HG02571 (cell line): Measurements from ENCODE around the gene DENND5A.

Source experiments
- ATAC-seq: cut with Tn5 transposase; IDR thresholded peaks from one replicate; pipeline ENCODE4 v1.9.1; 2021; ENCODE audit warnings: mild to moderate bottlenecking, moderate library complexity; ENCODE audit not compliant: unreplicated experiment

DENND5A gene

DNA sequence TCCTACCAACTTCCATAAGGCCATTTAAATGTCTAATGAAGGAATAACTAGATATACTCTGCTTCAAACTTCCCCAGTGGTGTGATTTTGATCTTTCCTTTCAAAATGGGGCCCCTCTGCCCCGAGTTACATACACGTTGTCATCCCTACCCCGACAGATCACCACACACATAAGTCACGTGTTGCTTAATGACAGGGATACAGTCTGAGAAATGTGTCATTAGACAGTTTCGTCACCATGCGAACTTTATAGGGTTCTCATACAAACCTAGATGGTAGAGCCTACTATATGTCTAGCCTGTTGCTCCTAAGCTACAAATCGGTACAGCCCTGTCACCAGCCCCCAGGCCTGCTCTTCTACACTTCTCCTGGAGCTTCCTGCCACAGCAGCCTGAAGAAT, 124.0 kb downstream of the DENND5A start:
- ATAC-seq: no peak

DNA sequence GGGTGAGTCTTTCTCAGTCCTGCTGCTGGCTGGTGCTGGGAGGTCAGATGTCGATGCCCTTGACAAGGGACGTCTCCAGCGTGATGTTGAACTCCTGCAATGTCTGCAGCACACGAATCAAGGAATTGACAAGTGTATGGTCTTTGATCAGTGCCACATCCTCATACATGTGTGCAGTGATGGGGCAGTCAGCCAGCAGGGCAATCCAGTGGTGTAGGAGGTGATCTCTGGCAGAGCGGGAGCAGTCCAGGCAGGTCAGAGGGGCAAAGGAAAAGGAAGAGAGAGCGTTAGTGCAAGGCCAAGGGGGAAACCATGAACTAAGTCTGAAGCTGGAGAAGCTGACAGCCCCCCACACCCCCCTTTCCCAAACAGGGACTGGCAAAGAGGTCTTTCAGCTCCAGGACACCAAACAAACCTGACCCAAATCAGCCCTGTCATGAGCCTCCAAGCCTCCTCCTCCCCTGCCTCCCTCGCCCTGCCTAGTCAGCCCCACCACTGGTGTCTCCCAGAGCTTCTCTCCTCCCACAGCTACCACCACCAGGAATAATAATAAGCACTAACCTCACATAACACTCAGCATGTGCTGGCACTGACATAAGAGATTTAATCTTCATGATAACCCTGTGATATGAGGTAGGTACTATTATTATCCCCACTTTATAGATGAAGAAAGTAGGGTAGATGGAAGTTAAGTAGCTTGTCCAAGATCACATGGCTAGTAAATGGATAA, 125.4 kb downstream of the DENND5A start:
- ATAC-seq: no peak

DNA sequence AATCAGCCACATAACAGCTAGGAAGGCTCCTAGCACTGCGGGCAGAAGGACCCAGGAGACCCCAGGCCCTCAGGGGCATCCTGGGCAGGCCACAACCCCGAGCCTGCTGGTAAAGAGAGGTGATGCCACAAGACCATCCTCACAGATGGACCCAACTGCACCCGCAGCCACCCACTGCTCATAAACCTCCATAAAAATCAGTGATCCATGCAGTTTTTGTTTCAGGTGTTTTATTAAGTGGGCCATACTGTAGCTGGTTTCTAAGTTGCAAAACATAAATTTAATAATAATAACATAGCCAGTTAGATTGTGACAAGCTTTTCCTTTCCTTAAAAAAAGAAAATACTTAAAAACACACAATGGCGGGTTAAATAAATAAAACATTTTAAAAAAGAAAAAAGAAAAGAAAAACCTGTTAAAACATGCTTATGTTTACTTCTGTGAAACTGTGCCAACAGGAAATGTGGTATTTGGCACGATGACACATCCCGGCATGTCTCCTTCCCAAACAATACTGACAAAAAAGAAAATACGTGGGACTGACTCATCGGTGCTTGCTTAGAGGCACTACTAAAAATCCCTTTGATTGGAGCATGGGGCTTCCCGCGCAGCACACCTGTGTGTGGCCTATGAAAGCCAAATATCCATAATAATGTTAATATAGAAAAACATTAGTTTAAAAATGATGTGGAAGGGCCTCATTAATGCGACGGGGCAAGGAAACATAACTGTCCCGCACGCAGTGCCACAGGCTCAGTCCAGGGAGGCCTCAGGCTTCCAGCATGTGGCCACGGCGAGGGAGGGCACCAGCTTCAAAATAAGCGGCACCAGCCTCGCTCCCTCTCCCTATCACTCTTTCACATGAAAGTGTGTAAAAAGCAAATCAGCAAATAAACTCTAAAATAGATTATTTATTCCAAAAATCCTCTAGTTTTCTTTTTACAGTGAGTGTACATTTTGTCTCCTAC, 126.3 kb downstream of the DENND5A start:
- ATAC-seq: no peak

DNA sequence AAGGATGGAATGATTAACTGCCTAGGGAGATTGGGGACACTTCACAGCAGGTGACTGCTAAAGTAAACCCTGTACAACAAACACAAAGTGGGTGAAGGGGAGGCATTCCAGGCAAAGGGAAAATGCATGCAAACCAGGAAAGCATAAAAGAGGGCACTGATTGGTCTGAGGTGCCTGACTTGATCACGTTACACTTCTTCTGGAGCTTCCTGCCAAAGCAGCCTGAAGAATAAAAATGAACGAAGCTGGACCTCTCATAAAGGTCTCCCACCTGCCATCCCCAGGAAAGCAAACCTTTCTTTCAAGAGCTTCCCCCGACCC, 127.1 kb downstream of the DENND5A start:
- no peak for ATAC-seq

DNA sequence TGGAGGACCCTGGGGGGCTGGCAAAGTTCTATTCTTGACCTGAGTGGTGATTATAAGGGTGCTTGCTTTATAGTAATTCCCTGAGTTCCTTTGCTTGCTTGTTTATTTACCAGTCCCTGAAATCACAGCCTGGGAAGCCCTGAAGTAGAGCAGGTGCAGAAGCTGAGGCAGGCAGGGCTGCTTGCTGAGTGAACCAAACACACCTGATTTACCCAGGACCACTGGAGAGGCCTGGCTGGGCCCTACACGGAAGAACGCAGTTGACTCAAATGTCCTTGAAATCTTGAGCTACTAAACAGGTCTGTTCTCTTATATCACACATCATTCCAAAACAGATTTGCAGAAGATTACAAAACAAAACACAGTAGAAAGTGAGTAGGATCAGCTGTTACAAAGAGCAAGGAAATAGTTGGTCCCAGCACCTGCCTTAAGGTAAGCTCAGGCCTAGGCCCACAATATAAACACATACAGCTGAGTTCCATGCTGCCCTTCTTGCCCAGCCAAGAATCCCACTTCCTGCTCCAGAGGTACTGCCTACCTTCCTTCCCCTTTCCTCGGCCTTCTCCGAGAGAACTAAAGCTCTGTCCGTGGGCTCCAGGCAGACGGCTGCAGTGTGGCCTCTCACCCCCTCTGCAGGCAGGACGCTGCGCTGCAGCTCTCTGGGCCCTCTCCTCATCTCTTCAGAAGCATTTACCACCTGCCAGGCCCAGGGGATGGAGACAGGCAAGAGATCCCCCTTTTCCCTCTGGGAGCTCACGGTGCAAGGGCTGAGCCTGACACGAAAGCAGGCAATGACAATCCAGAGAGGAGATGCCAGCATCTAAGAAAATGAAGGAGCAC, 127.6 kb downstream of the DENND5A start:
- ATAC-seq: peak; percentile 81

DNA sequence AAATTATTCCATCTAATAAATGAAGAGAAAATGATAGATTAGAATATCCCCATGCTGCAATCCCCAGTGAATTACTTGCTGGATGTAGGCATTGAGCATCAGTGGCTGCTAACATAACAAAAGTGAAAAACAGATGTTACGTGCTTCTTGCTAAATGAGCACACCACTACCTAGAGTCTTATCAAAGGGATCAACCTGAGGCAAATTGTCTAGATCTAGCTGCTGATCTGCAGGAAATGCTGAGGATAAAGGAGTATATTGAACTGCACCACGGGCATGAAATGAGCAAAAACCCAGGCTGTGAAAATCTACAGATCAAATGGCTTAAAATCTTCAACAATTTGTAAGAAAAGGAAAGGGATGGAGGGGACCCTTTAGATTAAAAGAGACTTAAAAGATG, 128.4 kb downstream of the DENND5A start:
- no peak for ATAC-seq

DNA sequence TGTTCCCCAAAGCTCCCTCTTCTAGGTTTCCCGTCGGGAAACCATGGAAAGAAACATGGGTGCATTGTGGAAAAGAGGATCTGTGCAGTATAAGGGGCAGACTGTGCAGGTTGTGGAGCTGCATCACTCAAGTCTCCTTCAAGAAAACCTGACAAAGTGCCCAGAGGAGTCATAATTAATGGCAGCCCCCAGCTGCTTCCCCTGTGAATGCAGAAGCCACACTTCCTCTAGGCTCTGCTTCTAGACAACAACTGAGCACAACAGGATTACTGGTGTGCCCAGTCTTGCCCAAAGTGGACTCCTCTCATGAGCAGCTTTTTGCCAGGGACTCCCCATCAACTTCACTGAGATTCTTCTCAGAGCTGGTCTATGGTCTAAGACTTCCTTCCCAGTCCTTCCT, 131.2 kb downstream of the DENND5A start:
- ATAC-seq: no peak

DNA sequence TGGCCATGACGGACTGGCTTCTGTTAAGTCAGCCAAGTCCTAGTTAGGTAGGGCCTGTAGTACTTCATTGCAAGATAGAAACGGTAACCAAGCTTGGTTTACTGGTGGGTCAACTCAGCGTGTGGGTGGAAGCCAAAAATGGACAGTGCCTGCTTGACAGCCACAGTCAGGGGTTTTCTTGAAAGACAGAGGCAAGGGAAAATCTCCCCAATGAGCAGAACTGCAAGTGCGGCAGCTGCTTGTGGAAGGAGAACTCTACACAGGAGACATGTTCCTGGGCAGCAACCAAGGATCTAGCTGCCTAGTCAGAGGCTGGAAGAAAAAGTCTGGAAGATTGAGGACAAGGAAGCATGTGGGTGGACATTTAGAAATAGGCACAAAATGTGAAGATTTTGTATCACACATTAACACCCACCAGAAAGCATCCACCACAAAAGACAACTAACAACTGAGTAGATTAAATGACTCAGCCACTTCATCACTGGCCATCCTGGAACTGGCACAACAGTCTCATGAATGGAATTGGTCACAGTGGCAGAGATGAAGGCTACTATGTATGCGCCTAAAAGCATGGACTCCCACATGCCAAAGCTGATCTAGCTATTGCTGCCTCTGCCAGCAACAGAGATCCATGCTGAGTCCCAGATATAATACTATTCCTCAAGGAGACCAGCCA, 132.8 kb downstream of the DENND5A start:
- ATAC-seq: no peak

DNA sequence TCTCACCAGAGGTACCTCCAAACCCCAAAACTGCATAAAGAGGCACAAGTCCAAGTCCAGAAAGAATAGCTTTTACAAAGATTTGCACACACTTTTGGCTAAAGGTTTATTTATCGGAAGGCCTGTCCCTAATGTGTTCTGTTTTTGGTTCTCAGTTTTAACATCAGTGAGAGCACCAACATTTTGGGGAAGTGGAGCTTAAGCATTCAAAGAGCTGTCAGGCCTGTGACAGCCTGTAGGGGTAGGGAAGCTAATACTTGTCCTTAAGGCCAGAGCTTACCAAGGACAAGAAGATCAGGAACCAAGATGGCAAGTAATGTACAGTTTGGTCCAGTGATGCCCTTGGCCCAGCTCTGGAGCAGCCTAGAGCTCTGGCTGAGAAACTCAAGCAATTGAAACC, 134.9 kb downstream of the DENND5A start:
- no peak for ATAC-seq

DNA sequence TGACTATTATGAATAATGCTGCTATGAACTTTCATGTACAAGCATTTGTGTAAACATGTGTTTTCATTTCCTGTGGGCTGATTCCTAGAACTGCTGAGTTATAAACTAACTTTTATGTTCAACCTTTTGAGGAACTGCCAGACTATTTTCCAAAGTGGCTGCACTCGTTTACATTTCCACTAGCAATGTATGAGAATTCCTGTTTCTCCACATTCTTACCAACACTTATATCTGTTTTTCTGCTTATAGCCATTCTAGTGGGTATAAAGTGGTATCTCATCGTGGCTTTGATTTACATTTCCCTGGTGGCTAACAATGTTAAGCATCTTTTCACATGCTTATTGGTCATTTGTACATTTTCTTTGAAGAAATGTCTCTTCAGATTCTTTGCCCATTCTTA, 138.5 kb downstream of the DENND5A start:
- ATAC-seq: no peak

DNA sequence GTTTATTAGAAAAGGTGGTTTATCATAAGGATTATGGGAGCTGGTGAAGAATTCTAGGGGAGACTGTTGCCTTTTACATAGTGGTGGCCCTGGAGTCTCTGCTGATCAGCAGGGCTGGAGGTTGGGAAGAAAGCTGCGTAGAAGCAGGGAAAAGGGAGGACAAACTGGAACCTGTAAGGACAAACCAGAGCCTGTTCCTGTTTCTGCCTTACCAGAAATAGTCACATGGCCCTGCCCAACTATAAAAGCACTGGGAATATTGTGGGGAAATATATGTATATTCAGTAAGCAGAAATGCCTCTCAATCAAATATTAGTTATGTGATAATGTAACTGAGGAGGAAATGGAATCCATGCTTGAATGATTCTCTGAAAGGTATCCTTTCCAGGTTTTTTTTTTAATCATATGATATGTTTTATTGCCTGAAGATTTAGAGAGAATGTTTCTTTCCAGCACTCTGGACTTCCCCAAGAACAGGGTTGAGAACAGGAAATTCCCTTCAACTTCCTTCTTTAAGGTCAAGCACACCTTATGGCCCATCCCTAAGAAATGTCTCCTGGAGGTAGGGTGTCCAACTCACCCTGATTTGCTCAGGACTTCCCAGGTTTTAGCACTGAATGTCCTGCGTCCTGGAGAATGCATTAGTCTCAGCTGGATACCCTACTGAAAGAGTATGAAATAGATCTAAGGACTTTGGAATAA, 139.8 kb downstream of the DENND5A start:
- ATAC-seq: no peak

DNA sequence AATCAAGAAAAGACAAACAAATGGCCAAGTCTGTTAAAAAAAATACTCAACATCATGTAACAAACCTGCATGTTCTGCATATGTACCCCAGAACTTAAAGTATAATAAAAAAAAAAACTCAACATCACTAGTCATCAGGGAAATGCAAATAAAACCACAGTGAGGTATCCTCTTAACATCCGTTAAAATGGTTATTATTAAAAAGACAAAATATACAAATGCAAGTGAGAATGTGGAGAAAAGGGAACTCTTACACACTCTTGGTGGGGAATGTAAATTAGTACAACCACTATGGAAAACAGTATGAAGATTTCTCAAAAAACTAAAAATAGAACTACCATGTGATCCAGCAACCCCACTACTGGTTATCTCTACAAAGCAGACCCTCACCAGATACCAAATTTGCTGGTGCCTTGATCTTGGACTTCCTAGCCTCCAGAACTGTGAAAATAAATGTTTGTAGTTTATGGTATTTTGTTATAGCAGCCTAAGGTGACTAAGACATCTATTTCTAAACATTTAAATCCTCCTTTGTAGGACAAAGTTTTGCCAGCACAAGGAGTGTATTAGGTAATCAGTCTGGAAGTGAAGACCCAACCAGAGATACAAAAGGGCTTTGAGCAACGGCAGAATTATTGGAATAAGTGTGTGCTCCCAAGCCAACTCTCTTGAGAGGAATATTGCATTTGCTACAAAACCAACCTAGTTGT, 141.4 kb downstream of the DENND5A start:
- ATAC-seq: no peak

DNA sequence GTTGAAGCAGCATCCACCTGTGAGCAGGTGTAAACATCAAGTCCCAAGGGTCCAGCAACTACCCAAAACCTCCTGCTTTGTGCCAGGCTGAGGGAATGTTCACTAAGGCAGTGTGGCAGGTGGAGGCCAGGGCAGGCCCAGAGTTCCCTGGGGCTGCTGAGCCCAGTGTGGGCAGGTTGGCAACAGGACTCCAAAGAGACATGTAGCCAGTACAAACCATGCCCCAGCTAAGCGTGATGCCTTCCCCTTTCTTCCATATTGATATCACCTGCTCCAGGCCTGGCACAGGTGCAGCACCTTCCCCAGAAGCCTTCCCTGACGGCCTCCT, 143.7 kb downstream of the DENND5A start:
- no peak for ATAC-seq

DNA sequence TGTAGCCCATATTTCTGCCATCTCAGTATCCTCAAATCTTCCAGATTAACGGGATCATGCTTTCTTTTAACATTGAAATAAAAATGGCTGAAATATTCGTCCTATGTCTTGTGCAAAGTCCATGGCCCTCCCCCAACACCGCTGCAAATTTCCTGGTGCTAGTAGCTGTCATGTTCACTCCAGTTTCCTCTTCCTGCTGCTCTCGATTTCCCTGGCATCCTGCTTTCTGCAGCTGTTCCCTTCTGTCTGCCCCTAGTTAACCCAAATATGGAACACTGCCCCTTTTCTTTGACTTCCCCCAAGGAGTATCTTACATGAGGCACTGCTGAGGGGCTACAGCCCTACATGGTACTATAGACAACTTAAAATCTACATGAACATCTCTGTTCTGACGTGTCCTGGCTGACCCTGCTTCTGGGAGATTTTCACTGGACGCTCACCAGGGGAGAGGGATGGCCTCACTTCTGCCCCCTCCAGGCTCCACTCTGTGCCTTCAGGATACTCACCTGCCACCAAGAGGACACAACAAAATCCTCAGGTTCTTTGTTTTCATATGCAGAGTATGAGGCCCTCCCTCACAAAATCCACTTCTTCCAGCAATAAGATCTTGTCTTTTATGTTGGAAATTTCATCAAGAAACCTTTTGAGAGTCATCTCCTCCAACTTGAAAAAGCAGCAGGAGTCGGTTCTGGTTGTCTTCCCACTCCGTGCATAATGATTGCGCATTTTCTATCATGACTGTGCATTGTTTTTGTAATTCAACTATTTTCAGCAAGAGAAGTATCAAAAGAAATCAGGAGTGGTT, 144.3 kb downstream of the DENND5A start:
- no peak for ATAC-seq

DNA sequence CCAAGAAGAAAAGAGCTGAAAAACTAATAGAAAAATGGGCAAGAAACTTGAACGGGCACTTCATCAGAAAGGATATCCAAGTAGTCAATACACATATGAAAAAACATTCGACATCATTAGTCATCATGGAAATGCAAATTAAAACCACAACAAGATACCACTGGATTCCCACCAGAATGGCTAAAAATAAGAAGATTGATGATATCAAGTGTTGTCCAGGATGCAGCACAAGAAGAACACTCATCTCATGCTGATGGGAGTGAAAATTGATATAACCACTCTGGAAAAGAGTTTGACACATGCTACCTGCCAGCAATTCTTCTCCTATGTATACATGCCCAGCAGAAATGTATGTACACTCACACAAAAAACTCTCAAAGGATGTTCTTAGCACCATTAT, 146.9 kb downstream of the DENND5A start:
- ATAC-seq: no peak

DNA sequence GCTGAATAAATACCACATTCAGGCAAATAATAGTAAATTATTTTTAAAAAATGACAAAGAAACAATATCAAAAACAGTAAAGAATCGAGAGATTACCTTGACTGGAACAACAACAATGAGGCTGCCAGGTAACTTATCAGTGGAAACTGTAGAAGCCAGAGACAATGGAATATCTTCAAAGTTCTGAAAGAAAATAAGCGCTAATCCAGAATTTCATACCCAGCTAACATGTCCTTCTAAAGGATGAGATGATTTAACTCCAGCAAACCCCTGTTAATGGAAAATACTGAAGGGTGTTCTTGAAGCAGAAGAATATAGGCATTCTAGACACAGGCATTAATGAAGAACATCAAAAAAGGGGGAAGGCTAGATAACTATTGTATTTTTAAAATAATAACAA, 153.1 kb downstream of the DENND5A start:
- no peak for ATAC-seq

DNA sequence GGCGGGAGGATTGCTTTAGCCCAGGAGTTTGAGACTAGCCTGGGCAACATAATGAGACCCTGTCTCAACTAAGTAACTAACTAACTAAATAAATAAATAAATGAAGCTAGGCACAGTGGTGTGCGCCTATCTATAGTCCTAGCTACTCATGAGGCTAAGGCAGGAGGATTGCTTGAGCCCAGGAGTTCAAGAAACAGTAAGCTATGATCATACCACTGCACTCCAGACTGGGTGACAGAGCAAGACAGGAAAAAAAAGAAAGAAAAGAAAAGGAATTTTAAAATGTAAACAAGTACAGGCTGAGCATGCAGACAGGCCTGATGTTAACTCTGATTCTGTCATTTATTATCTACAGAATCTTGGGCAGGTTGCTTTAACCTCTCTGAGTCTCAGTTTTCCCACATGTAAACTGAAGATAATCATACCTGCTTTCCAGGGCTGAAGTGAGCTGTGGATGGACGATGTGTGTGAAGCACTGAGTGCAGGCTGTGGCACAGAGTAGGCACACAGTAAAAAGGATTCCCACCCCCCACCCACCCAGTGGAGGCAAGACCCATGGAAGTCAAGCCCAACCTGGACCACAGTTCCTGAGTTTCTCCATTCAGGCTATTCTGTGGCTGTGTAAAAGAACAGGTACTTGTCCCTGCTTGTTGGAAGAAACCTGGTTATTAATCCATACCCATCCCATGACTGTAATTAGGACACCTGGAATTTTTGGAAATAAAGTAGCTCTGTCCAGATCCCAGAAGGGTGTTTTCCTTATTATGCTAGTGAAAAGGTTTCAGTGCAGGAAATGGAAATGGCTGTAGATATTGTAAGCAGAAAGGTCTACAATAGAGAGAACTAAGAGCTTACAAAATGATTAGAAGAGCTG, 155.1 kb downstream of the DENND5A start:
- no peak for ATAC-seq

DNA sequence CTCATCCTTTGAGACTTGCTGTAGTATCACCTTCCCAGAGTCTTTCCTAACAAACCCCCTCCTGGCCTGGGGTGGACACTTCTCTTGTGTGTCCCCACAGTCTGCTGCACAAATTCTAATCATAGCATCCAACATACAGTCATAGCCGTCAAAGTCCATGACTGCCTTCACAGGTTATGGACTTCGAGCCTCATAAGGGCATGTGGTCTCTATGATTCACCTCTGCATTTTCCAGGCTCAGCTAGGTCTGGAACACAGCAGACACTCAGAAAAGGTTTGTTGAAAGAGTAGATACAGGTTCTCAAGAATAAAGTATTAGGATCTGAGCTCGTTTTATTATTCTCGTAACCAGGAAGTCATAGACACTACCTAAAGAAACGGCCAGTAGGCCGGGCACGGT, 160.6 kb downstream of the DENND5A start:
- no peak for ATAC-seq
